ENCODE data around the gene MYZAP.

The MYZAP gene

GRCh38 chr15:57657619-57658018 is 65.9 kb downstream of the MYZAP start:
- Histone ChIP-seq H3K27ac (ENCODE audit: low read length) (no peak overlapping the region), H3K9ac (ENCODE audit: low read depth, low read length) (no peak overlapping the region), H3K4me1 (ENCODE audit: insufficient read depth, low read length) (no peaks in the 10 kb centered on the region), H2AFZ (ENCODE audit: low read depth, low read length) (no peak overlapping the region), H3K27me3 (ENCODE audit: insufficient read depth, low read length, poor library complexity) (peaks cover 9% of the 10 kb centered on the region), H3K4me2 (ENCODE audit: insufficient read depth, low read length) (no peak overlapping the region), H3K79me2 (ENCODE audit: insufficient read depth, low read length) (no peaks in the 10 kb centered on the region), H4K20me1 (ENCODE audit: insufficient read depth, low read length) (no peaks in the 10 kb centered on the region), H3K4me3 (ENCODE audit: low read depth in 1 of 2, low read length in 2 of 2) (no peak overlapping the region), H3K9me3 (ENCODE audit: insufficient read depth, low read length, severe bottlenecking) (no peaks in the 10 kb centered on the region), H3K36me3 (ENCODE audit: insufficient read depth, low read length) (no peaks in the 10 kb centered on the region)
- no peak for TF ChIP-seq EZH2 (IDR thresholded peaks at IDR 0.05; ENCODE audit: borderline replicate concordance, low read depth, low read length, severe bottlenecking)
- TF ChIP-seq, protein P1, sequence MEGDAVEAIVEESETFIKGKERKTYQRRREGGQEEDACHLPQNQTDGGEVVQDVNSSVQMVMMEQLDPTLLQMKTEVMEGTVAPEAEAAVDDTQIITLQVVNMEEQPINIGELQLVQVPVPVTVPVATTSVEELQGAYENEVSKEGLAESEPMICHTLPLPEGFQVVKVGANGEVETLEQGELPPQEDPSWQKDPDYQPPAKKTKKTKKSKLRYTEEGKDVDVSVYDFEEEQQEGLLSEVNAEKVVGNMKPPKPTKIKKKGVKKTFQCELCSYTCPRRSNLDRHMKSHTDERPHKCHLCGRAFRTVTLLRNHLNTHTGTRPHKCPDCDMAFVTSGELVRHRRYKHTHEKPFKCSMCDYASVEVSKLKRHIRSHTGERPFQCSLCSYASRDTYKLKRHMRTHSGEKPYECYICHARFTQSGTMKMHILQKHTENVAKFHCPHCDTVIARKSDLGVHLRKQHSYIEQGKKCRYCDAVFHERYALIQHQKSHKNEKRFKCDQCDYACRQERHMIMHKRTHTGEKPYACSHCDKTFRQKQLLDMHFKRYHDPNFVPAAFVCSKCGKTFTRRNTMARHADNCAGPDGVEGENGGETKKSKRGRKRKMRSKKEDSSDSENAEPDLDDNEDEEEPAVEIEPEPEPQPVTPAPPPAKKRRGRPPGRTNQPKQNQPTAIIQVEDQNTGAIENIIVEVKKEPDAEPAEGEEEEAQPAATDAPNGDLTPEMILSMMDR (IDR thresholded peaks at IDR 0.05; ENCODE audit: borderline replicate concordance, extremely low read depth, low read length, poor library complexity, severe bottlenecking): no peak
- DNase-seq: no peak
- no peak for ATAC-seq (ENCODE audit: insufficient read depth, low read depth)

DNA sequence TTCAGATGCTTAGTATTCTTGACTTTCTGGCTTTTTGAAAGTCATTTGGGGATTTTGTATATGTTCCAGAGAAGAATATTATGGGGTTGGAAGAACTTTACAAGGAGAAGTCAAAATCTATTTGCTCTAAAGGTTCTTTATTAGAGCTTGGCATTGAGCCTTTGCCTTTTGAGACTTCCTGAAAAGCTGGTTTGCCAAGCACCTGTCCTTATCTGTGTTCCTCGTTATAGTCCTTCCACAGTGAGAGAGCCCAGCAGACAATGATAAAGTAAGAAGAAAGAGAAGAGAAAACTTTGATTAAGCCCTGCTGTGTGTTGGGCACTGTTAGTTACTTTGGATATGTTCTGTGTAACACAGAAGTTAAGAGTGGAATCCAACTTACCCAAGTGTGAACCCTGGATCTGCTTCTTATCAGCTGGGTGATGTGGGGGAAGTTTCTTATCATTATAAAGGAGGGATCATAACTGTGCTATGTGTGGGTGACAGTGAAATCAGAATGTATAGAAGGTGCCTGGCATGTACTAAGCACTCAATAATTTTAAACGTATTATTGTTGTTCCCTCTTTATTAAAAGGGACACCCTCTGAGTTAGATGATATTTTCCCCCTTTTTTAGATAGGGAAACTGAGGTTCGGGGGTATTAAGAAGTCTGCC is 70.5 kb downstream of the MYZAP start:
- no peak overlapping the region for H3K4me3 ChIP-seq (ENCODE audit: low read depth in 1 of 2, low read length in 2 of 2)
- no peak for ATAC-seq (ENCODE audit: insufficient read depth, low read depth)

DNA sequence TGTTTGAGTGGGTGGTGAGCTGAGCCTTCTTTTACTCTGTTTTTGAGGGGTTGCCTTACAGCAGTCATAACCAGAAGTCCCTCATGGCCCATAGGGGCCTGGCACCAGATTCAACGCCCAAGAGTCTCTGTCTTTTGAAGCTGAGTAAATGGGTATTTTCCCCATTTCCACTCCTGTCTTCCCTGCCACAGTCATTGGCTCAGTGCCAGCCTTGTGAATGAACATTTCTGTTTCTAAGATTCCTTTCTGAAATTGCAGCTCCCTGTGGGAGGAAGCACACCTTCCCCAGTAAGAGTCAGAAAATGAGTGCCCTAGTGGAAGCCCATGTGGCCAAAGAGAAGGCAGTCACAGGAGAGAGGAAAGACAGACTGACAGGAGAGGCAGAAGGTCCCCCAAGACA is 71.1 kb downstream of the MYZAP start:
- no peaks in the 10 kb centered on the region for H3K79me2 ChIP-seq (ENCODE audit: insufficient read depth, low read length)
- DNase-seq (no peak), ATAC-seq (ENCODE audit: insufficient read depth, low read depth) (no peak)
- no peaks in the 10 kb centered on the region for H3K4me1 ChIP-seq (ENCODE audit: insufficient read depth, low read length)
- H3K27ac ChIP-seq (ENCODE audit: low read length): no peak overlapping the region
- H4K20me1 ChIP-seq (ENCODE audit: insufficient read depth, low read length): no peaks in the 10 kb centered on the region
- no peak overlapping the region for H3K4me2 ChIP-seq (ENCODE audit: insufficient read depth, low read length)
- no peak overlapping the region for H2AFZ ChIP-seq (ENCODE audit: low read depth, low read length)
- H3K36me3 ChIP-seq (ENCODE audit: insufficient read depth, low read length): no peaks in the 10 kb centered on the region
- no peak for TF ChIP-seq EZH2 (IDR thresholded peaks at IDR 0.05; ENCODE audit: borderline replicate concordance, low read depth, low read length, severe bottlenecking)
- TF ChIP-seq, protein P1 (IDR thresholded peaks at IDR 0.05; ENCODE audit: borderline replicate concordance, extremely low read depth, low read length, poor library complexity, severe bottlenecking): no peak
- no peak overlapping the region for H3K9ac ChIP-seq (ENCODE audit: low read depth, low read length)
- no peak overlapping the region for H3K4me3 ChIP-seq (ENCODE audit: low read depth in 1 of 2, low read length in 2 of 2)
- H3K27me3 ChIP-seq (ENCODE audit: insufficient read depth, low read length, poor library complexity): peaks cover 6% of the 10 kb centered on the region
- H3K9me3 ChIP-seq (ENCODE audit: insufficient read depth, low read length, severe bottlenecking): no peaks in the 10 kb centered on the region

More for the DNA sequence above, 70.5 kb downstream of the MYZAP start:
- H3K36me3 ChIP-seq (ENCODE audit: insufficient read depth, low read length): no peaks in the 10 kb centered on the region
- H3K79me2 ChIP-seq (ENCODE audit: insufficient read depth, low read length): no peaks in the 10 kb centered on the region
- no peak overlapping the region for H3K27ac ChIP-seq (ENCODE audit: low read length)
- H3K27me3 ChIP-seq (ENCODE audit: insufficient read depth, low read length, poor library complexity): peaks cover 6% of the 10 kb centered on the region
- H3K9ac ChIP-seq (ENCODE audit: low read depth, low read length): no peak overlapping the region
- H3K4me1 ChIP-seq (ENCODE audit: insufficient read depth, low read length): no peaks in the 10 kb centered on the region
- H4K20me1 ChIP-seq (ENCODE audit: insufficient read depth, low read length): no peaks in the 10 kb centered on the region
- H3K9me3 ChIP-seq (ENCODE audit: insufficient read depth, low read length, severe bottlenecking): no peaks in the 10 kb centered on the region
- no peak for TF ChIP-seq EZH2 (IDR thresholded peaks at IDR 0.05; ENCODE audit: borderline replicate concordance, low read depth, low read length, severe bottlenecking)
- TF ChIP-seq, protein P1 (IDR thresholded peaks at IDR 0.05; ENCODE audit: borderline replicate concordance, extremely low read depth, low read length, poor library complexity, severe bottlenecking): no peak
- H2AFZ ChIP-seq (ENCODE audit: low read depth, low read length): no peak overlapping the region
- H3K4me2 ChIP-seq (ENCODE audit: insufficient read depth, low read length): no peak overlapping the region
- DNase-seq: no peak
